HG03135 (cell line): ENCODE results near the gene APBB2.

ENCODE experiments used
- ATAC-seq: cut with Tn5 transposase; IDR thresholded peaks from one replicate; pipeline ENCODE4 v1.9.1; 2021; ENCODE audit warnings: mild to moderate bottlenecking, moderate library complexity; ENCODE audit not compliant: unreplicated experiment

APBB2 gene

DNA sequence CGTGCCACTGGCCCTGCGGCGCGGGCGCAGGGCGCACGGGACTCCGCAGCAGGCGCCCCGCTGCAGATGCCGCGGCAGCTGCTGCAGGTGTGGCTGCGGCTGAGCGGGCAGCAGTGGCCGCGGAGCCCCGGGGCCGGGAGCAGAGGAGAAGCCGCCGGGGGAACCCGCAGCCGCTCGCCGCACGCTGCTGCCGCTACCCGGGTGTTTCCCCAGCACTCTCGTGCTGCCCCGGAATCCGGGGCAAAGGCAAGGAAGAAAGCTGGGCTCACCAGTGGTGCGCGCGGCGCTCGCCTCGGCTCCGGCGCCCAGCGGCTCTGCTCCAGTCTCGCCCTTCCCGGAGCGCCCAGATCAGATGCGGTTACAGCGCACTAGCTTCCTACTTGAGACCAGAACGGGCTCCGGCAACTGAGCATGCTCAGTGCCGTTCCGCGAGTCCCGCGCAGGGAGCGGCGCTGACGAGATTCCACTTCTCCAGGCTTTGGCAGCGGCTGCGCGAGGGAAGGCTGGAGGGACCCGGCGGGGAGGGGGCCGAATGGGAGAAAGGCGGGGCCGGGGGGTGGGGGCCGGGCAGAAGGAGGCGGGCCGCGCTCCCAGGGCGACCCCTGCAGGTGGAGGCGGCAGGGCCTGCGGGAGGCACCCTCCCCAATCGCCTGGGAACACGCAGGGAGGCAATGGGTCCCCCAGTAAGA lies at the start of gene APBB2:
TSS of gene APBB2 (minus strand) at position 407 of the 689 bp plus-strand sequence. CDS start 181,288 bp downstream, outside the sequence.
- ATAC-seq: peak; percentile 64

- ATAC-seq: no peak
Observed at GRCh38 chr4:41262198-41262597, 47.9 kb upstream of the APBB2 start.

GRCh38 chr4:41260116-41260733 lies 45.9 kb upstream of the APBB2 start:
- ATAC-seq: no peak

DNA sequence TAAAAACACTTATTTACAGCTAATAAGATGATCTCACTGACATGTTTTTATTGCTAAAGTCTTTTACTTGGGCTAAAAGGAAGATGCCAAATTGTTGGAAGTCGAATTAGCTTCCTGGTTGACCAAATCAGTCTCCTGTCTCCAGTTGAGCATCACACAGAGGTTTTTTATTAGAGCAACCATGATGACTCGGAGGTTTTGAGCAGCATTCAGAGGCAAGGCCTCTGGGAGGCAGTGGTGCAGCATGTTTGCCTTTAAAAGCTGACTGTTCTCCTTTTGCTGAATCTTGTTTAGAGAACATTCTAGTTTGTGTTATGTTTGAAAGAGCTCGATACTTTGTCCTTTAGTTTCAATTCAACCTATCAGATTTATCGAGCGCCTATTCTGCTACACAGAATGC lies 44.4 kb upstream of the APBB2 start:
- no peak for ATAC-seq

DNA sequence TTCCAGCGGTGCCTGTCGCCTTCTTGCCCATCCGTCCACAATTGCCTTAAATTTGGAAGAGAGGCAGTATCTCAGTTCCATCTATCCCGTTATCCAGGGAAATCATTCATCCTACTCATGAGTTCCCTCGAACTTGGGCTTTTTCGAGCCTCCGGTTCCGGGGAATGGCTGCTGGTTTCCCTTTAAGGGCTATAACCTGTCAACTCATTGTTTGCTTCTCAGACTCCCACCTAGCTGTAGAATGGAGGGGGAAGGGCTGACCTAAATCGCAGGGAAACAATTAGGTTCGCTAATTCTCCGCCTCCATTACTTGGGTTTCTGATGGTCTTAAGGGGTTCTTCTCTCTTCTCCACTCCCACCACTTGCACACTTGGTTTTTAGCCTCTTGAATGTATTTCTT lies 43.6 kb upstream of the APBB2 start:
- no peak for ATAC-seq

DNA sequence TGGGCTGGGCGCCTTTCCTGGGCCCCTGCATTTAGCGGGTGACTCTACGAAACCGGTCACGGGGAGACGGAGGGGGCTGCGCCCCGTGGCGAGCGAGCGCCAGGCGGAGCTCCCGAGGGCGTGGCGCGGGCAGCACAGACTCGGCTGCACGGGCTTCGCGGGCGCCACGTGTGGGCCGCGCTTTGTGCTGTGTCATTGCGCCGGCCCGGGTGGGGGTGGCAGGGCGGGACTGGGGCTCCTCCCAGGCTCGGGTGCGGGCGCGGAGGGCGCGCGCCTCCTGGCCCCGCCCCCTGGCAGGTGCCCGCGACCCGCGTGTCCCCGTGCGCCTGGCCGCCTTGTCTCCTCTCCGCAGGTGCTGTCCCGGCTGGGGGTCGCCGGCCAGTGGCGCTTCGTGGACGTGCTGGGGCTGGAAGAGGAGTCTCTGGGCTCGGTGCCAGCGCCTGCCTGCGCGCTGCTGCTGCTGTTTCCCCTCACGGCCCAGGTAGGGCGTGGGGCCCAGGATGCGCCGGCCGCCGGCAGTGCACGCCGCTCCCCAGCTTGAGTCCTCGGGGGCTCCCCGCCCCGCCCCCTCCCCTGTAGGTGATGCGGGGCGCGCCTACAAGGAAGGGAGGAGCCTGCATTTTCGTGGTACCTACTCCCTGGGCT lies 43.0 kb upstream of the APBB2 start:
- peak; percentile 59 for ATAC-seq

- ATAC-seq: peak; percentile 43
Observed at GRCh38 chr4:41256740-41257256, 42.5 kb upstream of the APBB2 start, which contains the start of gene UCHL1. Gene UCHL1 (plus strand): TSS chr4:41256928. CDS start chr4:41256977, 49 bp downstream.

DNA sequence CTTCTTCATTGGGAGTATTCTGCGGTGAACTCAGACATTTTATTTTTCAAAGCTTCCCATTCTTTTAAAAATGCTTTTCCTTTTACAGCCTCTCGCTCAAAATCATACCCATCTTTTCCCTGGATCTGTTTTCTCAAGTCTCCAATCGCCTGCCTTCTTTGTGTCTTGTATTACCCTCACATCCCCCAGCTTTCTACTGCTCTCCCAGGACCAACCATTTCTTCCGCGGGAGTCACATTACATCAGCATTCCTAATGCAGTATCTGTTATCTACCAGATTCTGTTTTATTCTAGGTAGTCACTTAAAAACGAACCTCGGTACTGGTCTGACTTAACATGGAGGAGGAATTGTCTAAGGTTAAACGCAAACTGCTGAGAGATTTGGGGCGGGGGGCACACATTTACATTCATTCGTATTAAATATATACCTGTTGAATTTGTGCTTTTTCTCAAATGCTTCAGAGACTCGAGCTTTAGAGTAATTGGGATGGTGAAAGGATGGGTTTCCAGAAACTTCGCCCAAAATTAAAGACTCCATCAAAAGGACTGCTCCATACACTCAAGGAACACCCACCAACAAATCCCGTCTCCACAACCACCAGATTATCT lies 41.9 kb upstream of the APBB2 start:
- no peak for ATAC-seq

- no peak for ATAC-seq
Observed at GRCh38 chr4:41245983-41246382, 31.6 kb upstream of the APBB2 start.

DNA sequence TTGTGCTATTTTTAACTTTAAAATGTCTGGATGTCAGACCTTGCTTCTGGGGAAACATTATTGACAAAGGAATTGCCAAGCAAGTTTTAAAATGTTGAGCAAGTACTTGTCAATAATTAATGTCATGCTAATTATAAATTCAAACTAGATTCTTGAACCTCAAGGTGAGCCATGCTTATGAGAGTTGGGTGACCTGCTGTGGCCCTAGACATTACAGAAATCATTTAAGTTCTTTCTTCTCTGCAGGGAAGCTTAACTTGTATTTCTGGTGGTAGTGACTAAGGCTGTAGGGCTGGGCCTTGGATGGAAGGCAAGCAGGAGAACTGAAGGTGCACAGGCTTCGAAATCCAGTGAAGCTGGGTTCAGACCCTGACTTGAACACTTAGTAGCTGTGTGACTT lies 27.6 kb upstream of the APBB2 start:
- ATAC-seq: no peak

- no peak for ATAC-seq
Observed at GRCh38 chr4:41236508-41236907, 22.2 kb upstream of the APBB2 start.

DNA sequence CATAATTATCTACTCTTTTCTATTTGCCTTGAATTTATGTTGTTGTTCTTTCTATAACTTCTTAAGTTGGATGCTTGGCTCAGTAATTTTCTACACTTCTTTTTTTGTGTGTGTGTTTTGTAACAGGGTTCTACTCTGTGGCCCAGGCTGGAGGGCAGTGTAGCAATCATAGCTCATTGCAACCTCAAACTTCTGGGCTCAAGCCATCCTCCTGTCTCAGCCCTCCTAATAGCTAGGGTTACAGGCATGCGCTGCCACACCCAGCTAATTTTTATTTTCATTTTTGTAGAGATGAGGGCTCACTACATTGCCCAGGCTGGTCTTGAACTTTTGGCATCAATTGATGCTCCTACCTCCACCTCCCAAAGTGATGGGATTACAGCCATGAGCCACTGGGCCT lies 21.7 kb upstream of the APBB2 start:
- ATAC-seq: no peak

GRCh38 chr4:41232856-41233255 lies 18.5 kb upstream of the APBB2 start:
- no peak for ATAC-seq

GRCh38 chr4:41232406-41232805 lies 18.1 kb upstream of the APBB2 start:
- no peak for ATAC-seq

- ATAC-seq: no peak
Observed at GRCh38 chr4:41227902-41228301, 13.6 kb upstream of the APBB2 start.

- no peak for ATAC-seq
Observed at GRCh38 chr4:41221850-41222645, 7.7 kb upstream of the APBB2 start.

DNA sequence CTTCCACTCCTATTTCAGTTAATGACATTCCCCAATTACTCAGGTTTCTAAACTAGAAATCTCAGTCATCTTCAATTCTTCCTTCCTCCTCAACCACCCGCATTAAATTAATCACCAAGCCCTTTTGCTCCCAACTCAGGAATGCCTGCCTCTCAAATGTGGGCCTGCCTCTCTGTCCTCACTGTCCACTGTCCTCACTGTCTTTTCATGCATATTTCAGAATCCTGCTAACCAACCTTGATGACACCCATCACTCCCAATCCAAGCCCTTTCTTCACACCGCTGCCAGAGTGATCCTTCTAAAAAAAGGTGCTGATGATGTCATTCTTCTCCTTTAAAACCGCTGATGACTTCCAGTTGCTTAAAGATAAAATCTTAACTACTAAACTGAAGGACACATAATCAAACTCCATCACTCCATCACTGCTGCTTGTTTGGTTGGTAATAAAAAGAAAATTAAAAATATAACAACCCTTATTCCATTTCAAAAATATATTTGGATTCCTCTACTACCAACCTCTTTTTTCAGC lies 5.1 kb upstream of the APBB2 start:
- no peak for ATAC-seq

DNA sequence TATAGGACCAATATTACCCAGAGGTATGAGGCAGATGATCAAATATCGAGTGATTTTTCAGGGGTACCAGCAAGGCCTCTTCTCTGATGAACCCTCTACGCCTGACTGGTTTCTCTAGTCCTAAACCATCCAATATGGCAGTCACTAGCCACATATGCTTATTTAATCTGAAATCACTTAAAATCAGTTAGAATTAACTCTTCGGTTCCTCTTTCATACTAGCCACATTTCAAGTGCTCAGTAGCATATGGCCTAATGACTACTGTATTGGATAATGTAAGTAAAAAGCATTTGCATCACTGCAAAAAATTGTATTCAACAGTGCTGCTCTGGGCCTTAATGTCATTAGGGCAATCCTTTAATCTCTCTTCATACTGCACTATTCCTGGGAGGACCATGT lies 4.4 kb upstream of the APBB2 start:
- no peak for ATAC-seq

DNA sequence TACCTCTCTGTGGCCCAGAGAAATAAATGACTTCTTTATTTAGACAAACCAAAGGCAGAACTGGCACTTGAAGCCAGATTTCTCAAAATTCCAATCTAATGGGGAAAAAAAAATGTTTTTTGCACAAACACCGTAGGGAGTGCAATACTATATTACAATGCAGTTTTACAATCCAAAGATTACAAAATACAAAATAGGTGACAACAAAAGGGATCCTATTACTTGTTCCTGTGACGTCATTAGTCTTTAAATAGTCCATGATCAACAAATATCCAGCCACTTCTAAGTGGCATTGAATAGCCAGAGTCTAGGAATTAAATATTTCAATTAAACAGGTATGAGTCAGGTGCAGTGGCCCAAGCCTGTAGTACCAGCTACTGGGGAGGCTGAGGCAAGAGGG lies 3.0 kb upstream of the APBB2 start:
- no peak for ATAC-seq

- ATAC-seq: no peak
Observed at GRCh38 chr4:41217020-41217333, 2.6 kb upstream of the APBB2 start.
